Measurements from ENCODE around the gene CTNNBL1.

Gene CTNNBL1

GRCh38 chr20:37741570-37741969 is 47.7 kb downstream of the CTNNBL1 start:
- no peak for DNase-seq (ENCODE audit: low read depth in 2 of 2)

DNA sequence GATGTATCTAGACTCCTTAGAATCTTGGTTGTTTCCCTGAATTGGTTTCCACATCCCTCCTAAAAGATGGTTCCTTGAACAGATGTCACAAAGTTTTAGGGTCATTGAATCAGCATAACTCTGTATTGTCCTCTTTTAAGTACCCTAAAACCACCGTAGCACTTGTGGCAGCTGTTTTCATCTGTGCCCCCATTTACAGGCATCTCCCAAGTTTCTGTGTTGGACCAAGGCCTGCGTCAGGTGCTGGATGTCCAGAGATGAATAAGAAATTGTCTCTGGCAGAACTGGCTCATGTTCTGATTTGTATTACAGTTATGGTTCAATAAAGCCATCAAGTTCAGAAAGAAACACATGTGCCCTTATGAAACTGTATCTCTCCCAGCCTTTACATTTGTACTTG is 48.3 kb downstream of the CTNNBL1 start:
- no peak for DNase-seq (ENCODE audit: low read depth in 2 of 2)

DNA sequence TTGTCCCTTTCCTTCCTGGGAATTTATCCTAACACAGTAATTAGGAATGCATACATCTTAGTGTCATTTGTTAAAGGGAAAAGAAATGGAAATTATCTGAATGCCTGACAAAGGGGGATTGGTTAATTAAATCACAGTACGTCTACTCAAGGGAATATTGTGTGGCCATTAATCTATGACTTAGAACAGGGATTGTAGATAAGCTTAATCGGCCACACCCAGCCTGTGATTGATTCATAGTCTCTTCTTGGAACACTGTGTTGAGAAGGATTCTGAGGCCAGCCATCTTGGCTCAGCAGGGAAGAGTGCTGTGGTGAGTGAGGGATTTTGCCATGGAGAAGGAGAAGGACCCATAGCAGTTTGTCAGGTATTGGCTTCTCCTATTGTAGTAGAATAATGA is 50.5 kb downstream of the CTNNBL1 start:
- no peak for DNase-seq (ENCODE audit: low read depth in 2 of 2)

DNA sequence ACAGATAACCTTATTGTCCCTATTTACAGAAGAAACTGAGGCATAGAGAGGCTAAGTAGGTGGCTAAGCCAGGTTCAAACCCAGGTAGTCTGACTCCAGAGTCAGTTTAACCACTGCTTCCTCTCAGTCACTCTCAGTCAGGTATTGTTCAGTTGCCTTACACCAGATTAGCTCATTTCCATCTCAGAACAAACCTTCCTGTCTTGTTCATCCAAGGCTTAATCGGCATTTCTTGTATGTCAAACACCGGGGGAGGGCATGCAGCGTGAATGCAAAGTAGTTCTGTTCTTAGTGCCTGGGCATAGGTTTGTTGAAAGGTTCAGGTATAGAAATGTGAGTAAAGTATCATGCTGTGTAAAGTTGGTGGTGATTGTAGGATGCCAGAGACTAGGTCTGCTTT is 51.7 kb downstream of the CTNNBL1 start:
- no peak for DNase-seq (ENCODE audit: low read depth in 2 of 2)

GRCh38 chr20:37748015-37748414 is 54.2 kb downstream of the CTNNBL1 start:
- DNase-seq (ENCODE audit: low read depth in 2 of 2): no peak

GRCh38 chr20:37749218-37749617 is 55.4 kb downstream of the CTNNBL1 start:
- no peak for DNase-seq (ENCODE audit: low read depth in 2 of 2)

DNA sequence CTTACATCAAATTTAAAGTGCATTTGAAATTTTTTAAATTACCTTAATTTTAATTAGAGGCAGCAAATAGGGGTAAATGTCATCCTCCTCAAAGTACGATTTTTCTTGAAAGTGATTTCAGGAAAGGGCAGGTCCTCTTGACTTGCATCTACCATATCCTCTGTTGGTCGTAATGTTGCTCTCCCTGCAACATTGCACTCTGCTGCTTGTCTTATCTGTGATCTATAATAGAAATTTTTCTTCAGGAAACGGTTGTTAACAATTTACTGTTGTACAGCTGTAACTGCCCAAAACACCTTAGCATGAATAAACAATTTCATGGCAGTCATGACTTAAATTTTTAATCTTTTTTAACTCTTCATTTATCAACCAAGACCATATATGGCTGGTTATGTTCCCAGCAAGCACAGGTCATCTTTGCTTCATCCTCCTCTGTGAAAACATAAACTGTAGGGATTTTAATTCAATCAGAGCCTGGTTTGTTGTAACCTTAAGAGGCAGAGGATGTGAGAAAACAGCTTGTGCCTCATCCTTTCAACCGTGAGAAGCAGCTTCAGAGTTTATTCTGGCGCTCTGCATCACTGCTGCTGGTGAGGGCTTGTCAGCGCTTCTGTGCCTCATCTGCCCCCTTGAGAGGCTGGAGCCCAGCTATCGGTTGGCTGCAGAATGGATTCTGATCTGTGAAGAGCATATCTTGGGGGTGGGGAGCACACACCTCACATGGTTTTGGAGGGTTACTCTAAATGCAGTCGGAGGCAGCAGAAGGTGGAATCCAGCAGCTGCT is 56.0 kb downstream of the CTNNBL1 start:
- DNase-seq (ENCODE audit: low read depth in 2 of 2): no peak

- DNase-seq (ENCODE audit: low read depth in 2 of 2): no peak
Observed at GRCh38 chr20:37755665-37756064, 61.8 kb downstream of the CTNNBL1 start.

DNA sequence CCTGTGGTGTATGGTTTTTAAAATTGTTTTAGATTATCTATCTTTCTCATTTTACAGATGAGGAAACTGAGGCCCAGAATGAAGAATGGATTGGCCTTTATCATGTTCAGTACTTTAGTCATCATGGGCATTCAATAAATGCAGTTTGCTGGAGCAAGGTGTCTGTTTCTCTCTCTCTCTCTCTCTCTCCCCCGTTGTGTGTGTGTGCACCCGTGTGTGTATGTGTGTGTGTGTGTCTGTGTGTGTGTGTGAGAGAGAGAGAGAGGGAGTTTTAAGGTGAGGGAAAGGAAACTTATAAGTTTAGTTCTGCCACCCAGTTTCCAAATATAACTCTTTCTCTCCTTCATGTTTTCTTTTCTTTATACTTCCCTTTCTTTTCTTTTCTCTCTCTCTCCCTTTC is 62.4 kb downstream of the CTNNBL1 start:
- DNase-seq (ENCODE audit: low read depth in 2 of 2): no peak

DNA sequence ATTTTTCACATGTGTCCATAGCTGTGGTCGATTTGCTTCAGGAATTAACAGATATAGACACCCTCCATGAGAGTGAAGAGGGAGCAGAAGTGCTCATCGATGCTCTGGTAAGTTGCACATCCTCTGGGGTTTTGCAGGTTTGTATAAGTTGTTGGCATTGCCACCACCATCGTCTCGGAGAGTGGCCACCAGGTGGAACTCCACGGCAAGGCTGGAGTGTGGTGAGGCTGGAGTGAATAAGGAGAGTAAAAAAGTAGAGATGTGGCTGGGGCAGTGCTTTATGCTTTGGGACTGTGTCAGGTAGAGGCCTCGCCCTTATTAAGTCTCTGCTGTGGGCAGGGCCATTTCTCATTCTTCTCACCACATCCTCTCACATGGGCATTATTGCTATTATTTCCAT is 63.7 kb downstream of the CTNNBL1 start:
- DNase-seq (ENCODE audit: low read depth in 2 of 2): no peak

- no peak for DNase-seq (ENCODE audit: low read depth in 2 of 2)
Observed at GRCh38 chr20:37758332-37758731, 64.5 kb downstream of the CTNNBL1 start.

DNA sequence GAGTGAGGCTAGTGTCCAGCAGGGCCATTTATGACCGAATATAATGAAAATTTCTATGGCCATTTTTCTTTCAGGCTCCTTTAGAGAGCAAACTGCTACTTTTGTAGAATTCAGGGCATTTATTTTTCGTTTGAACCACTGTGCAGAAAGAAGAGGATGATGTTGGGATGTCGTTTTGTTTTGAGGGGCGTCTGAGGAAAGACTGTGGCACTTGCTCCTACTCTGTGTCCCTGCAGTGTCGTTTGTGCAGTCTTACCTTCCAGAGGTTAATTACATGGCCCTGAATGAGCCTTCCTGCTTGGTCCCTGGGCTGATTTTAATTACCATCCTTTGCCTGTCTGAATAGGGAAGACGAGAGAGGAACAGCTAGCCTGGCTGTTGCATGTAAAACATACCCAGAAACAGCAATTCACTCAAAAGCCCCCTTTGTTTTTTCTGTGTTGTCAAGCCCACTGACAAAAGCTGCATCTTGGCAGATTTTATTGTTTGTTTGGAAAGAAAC is 65.3 kb downstream of the CTNNBL1 start:
- DNase-seq (ENCODE audit: low read depth in 2 of 2): no peak

DNA sequence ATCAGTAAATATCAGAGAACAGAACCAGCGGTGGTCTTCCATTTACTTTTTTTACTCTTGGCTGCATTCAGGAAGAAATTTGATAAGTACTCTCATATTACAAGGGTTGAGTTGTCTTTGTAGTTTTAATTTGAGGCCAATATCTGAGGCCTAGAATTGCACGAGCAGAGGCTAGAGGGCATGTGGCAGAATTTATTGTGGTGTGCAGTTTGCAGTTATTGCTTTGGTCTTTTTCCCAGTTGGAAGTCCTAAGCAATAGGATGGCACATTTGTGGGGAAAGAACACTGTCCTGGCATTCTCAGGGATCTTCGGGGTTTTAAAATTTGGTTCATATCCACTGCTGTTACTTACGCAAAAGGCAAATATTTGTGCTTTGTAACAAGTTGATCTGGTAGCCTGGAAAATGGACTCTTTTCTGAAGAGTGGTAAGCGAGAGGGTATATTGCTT is 66.0 kb downstream of the CTNNBL1 start:
- no peak for DNase-seq (ENCODE audit: low read depth in 2 of 2)

DNA sequence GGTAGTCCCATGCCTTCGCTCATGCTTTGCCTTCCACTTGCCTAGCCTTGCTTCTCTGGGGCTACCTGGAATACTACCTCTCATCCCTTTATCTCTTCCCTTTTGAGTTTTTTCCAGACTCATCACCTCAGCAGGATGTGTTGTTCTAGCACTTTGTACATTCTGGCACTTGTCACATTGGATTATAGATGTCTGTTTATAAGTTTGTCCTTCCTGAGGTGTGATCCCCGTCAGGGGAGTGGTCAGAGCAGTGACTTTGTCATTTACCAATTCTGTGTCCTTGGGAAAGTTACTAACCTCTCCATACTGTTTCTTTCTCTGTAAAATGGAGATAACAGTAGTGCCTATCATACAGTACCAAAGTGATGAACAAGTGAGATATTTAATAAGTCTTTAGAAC is 66.5 kb downstream of the CTNNBL1 start:
- no peak for DNase-seq (ENCODE audit: low read depth in 2 of 2)

- no peak for DNase-seq (ENCODE audit: low read depth in 2 of 2)
Observed at GRCh38 chr20:37762716-37763485, 69.1 kb downstream of the CTNNBL1 start.

- no peak for DNase-seq (ENCODE audit: low read depth in 2 of 2)
Observed at GRCh38 chr20:37764333-37764935, 70.6 kb downstream of the CTNNBL1 start.

GRCh38 chr20:37770908-37771307 is 77.1 kb downstream of the CTNNBL1 start:
- no peak for DNase-seq (ENCODE audit: low read depth in 2 of 2)

- no peak for DNase-seq (ENCODE audit: low read depth in 2 of 2)
Observed at GRCh38 chr20:37773291-37773826, 79.5 kb downstream of the CTNNBL1 start.

DNA sequence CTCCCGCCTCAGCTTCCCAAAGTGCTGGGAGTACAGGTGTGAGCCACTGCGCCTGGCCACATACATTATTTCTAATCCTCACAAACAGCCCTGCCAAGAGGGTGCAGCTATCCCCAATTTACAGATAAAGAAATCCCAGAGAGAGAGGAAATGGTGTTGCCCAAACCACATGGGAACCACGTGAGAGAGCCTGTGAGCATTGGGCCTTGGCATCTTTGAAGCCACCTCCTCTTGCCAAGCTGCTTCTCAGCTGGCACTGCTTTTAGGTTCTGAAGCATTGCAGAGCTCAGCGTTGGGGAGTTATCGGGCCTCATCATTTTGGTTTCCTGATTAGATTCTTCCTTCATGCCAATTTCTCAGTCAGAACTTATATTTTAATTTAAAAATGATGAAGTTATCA is 80.3 kb downstream of the CTNNBL1 start:
- no peak for DNase-seq (ENCODE audit: low read depth in 2 of 2)

DNA sequence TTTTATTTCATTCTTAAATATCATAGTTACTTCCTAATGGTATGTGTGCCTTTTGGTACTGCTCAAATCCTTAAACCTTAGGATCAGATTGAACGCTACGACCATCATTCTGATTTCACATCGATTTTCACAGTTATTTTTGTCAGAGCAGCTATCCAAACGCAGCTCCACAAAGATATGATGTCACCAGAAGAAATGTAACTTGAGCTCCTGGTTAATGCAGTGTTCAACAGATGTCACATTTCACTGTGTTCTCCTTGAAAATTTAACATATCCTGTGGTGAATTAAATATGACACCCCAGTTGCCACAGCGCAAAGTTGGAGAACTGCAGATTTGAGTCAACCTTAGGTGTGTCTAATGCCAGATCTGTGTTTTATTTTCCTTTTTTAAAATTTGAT is 81.4 kb downstream of the CTNNBL1 start:
- no peak for DNase-seq (ENCODE audit: low read depth in 2 of 2)

DNA sequence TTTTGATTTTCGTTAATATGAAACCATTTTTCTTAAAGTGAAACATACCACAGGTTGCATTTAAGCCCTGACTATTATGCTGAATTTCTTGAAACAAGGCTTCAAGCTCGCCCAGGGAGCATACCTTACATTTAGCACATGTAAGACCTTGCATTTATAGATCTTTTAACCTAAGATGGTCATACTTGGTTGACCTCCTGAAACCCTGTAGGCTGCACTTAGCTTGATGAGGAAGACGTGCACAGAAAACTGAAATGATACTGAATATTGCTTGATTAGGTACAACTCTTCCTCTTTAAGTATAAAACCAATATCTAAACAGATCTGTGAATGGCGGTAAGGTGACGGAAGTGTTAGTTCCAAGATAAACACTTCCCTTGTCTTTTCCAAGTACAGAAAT is 82.2 kb downstream of the CTNNBL1 start:
- no peak for DNase-seq (ENCODE audit: low read depth in 2 of 2)

- DNase-seq (ENCODE audit: low read depth in 2 of 2): no peak
Observed at GRCh38 chr20:37776526-37776925, 82.7 kb downstream of the CTNNBL1 start.
